NB4 (cell line): ENCODE data around the gene FLACC1.

ENCODE experiments used
- DNase-seq: peaks from one replicate; pipeline ENCODE4 v3.0.0; 2010; ENCODE audit warnings: low read depth
- H3K4me3 ChIP-seq: one replicate; pipeline ENCODE4 v1.5.1; 2011; ENCODE audit warnings: mild to moderate bottlenecking, low read depth, low read length, moderate library complexity
- MYC ChIP-seq: IDR thresholded peaks from 2 replicates; pipeline ENCODE4 v1.6.1; 2011; ENCODE audit warnings: low read depth, low read length
- POLR2A ChIP-seq: IDR thresholded peaks from 2 replicates; pipeline ENCODE4 v1.6.1; 2011; ENCODE audit warnings: mild to moderate bottlenecking; ENCODE audit not compliant: insufficient read length; ENCODE audit errors: extremely low read depth
- TF ChIP-seq, protein P1 (sequence below): IDR thresholded peaks from one replicate; pipeline ENCODE4 v1.5.1; 2012; ENCODE audit warnings: low read depth, low read length
- TF ChIP-seq, protein P2 (sequence below): IDR thresholded peaks from 2 replicates; pipeline ENCODE4 v1.6.1; 2011; ENCODE audit warnings: low read depth, low read length

FLACC1 gene, protein sequence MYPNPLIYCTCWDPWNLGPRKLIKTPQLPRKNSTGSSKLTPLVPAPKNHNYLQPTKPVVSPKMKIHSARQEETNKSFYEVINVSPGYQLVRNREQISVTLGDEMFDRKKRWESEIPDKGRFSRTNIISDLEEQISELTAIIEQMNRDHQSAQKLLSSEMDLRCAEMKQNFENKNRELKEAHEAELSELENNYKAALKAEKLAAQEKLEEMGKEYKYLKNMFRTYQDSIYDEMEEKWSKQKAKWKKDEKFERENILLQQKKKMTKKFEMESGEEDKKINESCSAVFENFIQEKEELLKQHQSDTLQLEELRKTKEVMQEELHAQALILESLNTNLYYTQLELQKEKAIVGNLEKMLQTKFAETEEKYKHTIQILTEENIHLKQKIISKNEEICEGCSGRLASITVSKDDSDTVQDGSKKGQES

DNA sequence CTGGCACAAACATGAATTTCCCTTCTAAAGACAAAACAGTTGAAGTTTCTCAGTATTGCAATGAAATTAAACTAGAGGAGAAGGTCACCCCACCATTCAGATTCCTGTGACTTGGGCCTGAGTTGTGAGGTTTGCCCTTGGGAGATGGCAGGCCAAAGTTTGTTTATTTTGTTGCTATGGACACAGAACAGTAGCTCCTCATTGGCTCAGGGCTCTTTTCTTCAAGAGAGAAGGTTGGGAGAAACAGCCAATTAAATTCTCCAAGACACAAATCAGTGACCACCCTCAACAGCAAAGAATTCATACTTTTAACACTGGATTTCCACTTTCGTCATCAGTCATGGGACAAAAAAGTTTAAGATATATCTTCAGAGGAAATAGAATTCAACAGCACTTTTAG, at the start of gene FLACC1:
TSS of gene FLACC1 (minus strand) at position 125 of the 400 bp plus-strand sequence. CDS start 5,941 bp downstream, outside the sequence.
- no peak within 1 kb of the TSS for H3K4me3 ChIP-seq
- TF ChIP-seq, protein P1, sequence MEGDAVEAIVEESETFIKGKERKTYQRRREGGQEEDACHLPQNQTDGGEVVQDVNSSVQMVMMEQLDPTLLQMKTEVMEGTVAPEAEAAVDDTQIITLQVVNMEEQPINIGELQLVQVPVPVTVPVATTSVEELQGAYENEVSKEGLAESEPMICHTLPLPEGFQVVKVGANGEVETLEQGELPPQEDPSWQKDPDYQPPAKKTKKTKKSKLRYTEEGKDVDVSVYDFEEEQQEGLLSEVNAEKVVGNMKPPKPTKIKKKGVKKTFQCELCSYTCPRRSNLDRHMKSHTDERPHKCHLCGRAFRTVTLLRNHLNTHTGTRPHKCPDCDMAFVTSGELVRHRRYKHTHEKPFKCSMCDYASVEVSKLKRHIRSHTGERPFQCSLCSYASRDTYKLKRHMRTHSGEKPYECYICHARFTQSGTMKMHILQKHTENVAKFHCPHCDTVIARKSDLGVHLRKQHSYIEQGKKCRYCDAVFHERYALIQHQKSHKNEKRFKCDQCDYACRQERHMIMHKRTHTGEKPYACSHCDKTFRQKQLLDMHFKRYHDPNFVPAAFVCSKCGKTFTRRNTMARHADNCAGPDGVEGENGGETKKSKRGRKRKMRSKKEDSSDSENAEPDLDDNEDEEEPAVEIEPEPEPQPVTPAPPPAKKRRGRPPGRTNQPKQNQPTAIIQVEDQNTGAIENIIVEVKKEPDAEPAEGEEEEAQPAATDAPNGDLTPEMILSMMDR: no peak
- TF ChIP-seq, protein P2, sequence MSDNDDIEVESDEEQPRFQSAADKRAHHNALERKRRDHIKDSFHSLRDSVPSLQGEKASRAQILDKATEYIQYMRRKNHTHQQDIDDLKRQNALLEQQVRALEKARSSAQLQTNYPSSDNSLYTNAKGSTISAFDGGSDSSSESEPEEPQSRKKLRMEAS: no peak
- TF ChIP-seq POLR2A: no peak
- no peak for TF ChIP-seq MYC
- DNase-seq: peak; percentile 36

DNA sequence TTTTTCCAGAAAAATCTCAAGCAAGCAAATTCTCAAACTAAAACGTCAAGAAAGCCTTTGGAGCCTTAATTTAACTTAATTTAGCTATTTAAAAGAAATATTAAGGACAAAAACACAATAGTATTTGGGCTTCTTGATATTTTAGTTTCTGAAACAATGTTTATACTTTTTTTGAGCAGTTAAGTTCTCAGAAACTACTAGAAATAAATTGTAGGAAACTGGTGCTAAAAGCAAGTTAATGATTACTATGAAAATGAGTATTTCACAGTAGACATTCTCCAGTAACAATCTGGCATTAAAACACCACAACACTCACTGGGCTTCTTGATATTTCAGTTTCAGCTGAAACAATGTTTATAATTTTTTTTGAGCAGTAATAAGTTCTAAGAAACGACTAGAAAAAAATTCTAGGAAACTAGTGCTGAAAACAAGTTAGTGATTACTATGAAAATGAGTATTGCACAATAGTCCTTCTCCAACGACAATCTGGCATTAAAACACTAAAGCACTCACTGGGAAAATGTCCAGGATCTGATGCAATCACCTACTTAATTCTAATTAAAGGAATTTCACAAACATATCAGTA, 49.0 kb upstream of the FLACC1 start:
- no peak for TF ChIP-seq MYC
- TF ChIP-seq, protein P2: no peak
- no peak for TF ChIP-seq POLR2A
- TF ChIP-seq, protein P1: no peak
- DNase-seq: peak; percentile 55
- no peak overlapping the region for H3K4me3 ChIP-seq

DNA sequence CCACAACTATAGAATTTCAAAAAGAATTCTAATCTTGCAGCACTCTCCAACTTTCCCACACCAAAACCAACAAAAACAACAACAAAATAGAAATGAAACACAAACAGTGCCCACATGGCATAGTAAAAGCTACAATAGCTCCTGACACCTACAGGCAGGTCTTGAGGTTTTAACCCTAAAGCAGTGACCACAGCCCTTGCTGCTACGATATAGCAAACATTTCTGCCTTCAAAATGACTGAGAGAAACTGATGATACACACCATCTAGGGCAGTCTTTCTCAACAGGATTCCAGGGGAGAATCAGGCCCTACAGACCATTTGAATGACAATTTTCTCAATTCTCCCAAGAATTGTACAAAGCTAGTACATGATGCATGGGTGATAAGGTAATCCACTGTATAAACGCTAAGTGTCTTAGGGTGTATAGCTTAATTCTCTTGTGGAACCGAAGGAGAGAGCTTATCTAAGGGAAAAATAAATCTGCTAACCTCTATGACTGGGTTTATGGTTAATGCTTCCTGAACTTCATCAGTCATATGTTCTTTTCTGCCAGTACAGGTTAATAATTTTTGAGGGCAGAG, 47.6 kb upstream of the FLACC1 start:
- TF ChIP-seq POLR2A: no peak
- TF ChIP-seq MYC: no peak
- TF ChIP-seq, protein P1: no peak
- TF ChIP-seq, protein P2: no peak
- H3K4me3 ChIP-seq: no peak overlapping the region
- no peak for DNase-seq

DNA sequence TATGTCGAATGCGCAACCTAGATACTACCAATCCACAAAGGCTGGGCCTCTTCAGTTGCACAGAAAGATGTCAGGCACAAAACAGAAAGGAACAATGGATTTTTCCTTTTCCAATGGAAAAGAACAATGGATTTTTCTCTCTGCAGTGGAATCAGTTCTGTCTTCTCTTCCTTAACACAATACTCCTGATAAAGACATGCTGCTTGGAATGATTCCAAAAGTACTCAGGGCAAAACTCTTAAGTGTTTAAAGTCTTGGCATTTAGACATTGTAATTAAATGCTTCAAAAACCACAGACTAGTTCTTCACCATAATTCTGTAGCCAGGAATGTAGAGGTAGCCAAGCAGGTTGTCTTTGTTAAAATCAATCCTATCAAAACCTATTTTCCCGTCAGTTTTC, 46.7 kb upstream of the FLACC1 start:
- no peak overlapping the region for H3K4me3 ChIP-seq
- no peak for DNase-seq
- TF ChIP-seq MYC (no peak), POLR2A (no peak)
- TF ChIP-seq, protein P2: no peak
- TF ChIP-seq, protein P1: no peak

DNA sequence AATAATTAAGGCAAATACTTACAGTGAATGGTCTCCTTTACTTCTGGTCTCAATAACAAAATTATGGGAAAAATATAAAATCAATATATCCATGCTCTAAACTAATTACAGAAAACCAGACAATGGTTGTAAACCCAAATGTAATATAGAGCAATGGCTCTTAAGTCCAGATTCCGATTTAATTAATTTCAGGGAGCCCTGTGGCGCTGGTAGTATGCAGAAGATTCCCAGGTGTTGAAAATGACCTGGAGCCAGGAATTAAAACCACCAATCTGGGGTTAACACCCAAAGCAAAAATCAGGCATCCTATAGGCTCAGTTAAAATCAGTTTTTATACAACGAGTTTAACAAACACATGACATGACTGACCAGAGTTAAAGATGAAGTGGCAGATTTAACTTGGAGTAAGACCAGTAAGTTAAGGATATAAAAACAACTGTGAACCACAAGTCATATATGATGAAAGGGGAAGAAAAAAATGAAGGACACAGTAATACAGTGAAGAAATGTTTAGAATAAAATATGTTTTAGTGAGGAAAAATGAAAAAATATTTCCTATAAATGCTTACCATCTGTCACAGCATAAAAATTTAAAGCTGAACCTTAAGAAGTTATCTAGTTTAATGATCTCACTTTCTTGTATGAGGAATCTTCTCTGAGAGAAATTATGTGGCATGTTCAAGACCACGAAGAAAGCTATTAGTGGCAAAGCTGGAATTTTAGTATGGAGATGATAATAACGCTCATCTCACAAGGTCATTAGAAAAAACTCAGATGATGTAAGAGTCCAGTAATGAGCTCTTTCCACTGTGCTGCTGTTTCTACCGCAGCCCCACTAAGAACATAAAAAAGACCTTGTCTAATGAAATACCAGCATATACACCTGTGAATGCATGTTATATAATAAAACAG, 45.8 kb upstream of the FLACC1 start:
- DNase-seq: no peak
- no peak for TF ChIP-seq POLR2A
- no peak for TF ChIP-seq MYC
- TF ChIP-seq, protein P2: no peak
- TF ChIP-seq, protein P1: no peak
- no peak overlapping the region for H3K4me3 ChIP-seq
